ENCODE measurements around the gene EPB41L1. TPM values are rescaled to one million over a fixed set of nuclear protein-coding genes. Genes with fewer than 3 reads are reported as not detected.

Gene EPB41L1
- total RNA-seq, 1 donor from 2014 or later, result 16.7 TPM

DNA sequence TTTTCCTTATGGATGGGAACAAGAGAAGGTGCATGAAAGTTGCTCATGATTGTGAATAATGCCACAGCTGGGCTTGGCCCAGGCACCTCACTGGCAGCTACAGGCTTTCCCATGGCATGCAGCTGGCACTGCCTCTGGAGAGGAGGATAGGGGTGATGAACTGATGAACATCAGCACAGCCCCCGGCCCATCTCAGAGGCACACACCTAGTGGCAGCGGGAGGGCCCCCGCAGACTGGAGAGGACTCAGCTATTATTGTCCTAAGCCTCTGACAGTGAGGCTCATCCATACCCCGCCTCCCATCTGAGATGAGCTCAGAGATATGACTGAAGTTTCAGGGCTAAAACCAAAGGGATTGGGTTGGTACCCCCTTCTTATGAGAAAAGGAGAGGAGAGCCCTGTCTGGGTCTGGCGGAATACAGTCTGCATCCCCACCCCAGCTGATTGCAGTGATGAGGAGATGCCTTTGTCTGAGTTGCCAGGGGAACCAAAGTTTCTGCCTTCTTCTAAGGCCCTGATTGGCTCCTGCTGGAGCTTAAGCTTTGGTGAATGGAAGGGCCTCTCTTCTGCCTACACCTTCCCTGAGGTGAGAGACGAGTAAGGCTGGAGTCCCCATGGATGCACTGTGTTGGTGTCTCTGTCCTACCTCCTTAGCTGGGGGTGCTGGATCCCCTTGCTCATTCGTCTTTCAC, 27.6 kb upstream of the EPB41L1 start:
- no peaks in the 10 kb centered on the region for H3K27me3 ChIP-seq
- H3K36me3 ChIP-seq, result no peaks in the 10 kb centered on the region
- H3K27ac ChIP-seq, result no peak overlapping the region
- H3K4me1 ChIP-seq, result no peaks in the 10 kb centered on the region
- intact Hi-C loops (cut with DNase I), result no loop called here
- H3K9me3 ChIP-seq, result no peaks in the 10 kb centered on the region
- no peak overlapping the region for H3K4me3 ChIP-seq
- TF ChIP-seq, protein P1, sequence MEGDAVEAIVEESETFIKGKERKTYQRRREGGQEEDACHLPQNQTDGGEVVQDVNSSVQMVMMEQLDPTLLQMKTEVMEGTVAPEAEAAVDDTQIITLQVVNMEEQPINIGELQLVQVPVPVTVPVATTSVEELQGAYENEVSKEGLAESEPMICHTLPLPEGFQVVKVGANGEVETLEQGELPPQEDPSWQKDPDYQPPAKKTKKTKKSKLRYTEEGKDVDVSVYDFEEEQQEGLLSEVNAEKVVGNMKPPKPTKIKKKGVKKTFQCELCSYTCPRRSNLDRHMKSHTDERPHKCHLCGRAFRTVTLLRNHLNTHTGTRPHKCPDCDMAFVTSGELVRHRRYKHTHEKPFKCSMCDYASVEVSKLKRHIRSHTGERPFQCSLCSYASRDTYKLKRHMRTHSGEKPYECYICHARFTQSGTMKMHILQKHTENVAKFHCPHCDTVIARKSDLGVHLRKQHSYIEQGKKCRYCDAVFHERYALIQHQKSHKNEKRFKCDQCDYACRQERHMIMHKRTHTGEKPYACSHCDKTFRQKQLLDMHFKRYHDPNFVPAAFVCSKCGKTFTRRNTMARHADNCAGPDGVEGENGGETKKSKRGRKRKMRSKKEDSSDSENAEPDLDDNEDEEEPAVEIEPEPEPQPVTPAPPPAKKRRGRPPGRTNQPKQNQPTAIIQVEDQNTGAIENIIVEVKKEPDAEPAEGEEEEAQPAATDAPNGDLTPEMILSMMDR (IDR thresholded peaks at IDR 0.05), result no peak
- no peak for DNase-seq (ENCODE audit: low spot score in 2 of 2)

GRCh38 chr20:36128463-36129159, 25.9 kb upstream of the EPB41L1 start:
- TF ChIP-seq, protein P1 (IDR thresholded peaks at IDR 0.05), result no peak
- Histone ChIP-seq H3K4me3 (no peak overlapping the region), H3K4me1 (no peaks in the 10 kb centered on the region), H3K27ac (no peak overlapping the region), H3K27me3 (no peaks in the 10 kb centered on the region), H3K36me3 (no peaks in the 10 kb centered on the region), H3K9me3 (no peaks in the 10 kb centered on the region)
- intact Hi-C loops (cut with DNase I), result no loop called here
- no peak for DNase-seq (ENCODE audit: low spot score in 2 of 2)

- DNase-seq (ENCODE audit: low spot score in 2 of 2), result no peak
- TF ChIP-seq, protein P1 (IDR thresholded peaks at IDR 0.05), result no peak
- intact Hi-C loops (cut with DNase I), result no loop called here
- no peaks in the 10 kb centered on the region for H3K27me3 ChIP-seq
- H3K4me1 ChIP-seq, result no peaks in the 10 kb centered on the region
- no peak overlapping the region for H3K4me3 ChIP-seq
- no peaks in the 10 kb centered on the region for H3K9me3 ChIP-seq
- H3K36me3 ChIP-seq, result no peaks in the 10 kb centered on the region
- H3K27ac ChIP-seq, result no peak overlapping the region
Measured at GRCh38 chr20:36129160-36129543, 25.4 kb upstream of the EPB41L1 start.

DNA sequence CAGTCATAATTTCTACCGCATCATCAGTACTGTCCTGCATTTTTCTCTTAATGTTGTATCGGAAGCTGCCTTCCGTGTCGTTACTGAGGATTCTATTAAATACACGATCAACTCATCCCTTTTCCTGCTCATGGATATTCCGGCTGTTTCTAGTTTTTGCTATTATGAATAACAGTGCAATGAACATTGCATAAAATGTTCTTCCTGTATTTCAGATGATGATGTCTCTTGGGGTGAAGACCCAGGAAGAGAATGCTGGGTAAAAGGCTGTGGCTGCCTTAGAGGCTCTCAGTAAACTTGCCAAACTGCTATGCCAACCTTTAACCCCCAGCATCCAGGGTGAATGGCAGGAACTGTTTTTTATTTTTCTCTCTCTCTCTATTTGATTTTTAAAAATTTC, 24.1 kb upstream of the EPB41L1 start:
- H3K4me3 ChIP-seq, result no peak overlapping the region
- TF ChIP-seq, protein P1 (IDR thresholded peaks at IDR 0.05), result no peak
- no peak overlapping the region for H3K27ac ChIP-seq
- no peaks in the 10 kb centered on the region for H3K27me3 ChIP-seq
- DNase-seq (ENCODE audit: low spot score in 2 of 2), result no peak
- no peaks in the 10 kb centered on the region for H3K36me3 ChIP-seq
- H3K9me3 ChIP-seq, result no peaks in the 10 kb centered on the region
- intact Hi-C loops (cut with DNase I), result no loop called here
- H3K4me1 ChIP-seq, result no peaks in the 10 kb centered on the region

DNA sequence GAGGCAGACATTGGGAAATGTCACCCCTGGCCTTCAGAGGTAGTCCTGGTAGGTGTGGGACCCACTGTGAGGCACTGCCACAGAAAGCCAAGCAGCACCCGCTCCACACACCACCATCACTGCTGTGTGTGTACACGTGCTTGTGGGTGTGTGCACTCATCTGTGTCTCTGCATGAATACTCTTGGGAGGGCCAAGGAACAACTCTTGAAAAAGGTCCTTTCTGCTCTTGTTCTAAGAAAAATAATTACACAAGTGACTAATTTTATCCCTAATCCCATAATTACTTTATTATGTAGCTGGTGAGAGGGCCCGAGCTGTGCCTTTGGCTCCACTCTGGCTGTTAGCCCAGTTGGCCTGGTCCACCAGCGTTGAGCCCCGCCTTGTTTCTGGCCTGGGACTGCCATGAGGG, 21.7 kb upstream of the EPB41L1 start:
- H3K9me3 ChIP-seq, result no peaks in the 10 kb centered on the region
- TF ChIP-seq, protein P1 (IDR thresholded peaks at IDR 0.05), result no peak
- no peaks in the 10 kb centered on the region for H3K27me3 ChIP-seq
- intact Hi-C loops (cut with DNase I), result no loop called here
- DNase-seq (ENCODE audit: low spot score in 2 of 2), result no peak
- no peak overlapping the region for H3K4me3 ChIP-seq
- H3K4me1 ChIP-seq, result no peaks in the 10 kb centered on the region
- H3K36me3 ChIP-seq, result no peaks in the 10 kb centered on the region
- H3K27ac ChIP-seq, result no peak overlapping the region

Measured in ascending aorta (tissue), 2 donors.